ENCODE data around the gene CDCA7L.
A peak's percentile ranks its signal among the peaks of the same experiment; 100 is the strongest.

The CDCA7L gene

GRCh38 chr7:21914671-21915070, 31.0 kb downstream of the CDCA7L start:
- TF ChIP-seq, protein P1, sequence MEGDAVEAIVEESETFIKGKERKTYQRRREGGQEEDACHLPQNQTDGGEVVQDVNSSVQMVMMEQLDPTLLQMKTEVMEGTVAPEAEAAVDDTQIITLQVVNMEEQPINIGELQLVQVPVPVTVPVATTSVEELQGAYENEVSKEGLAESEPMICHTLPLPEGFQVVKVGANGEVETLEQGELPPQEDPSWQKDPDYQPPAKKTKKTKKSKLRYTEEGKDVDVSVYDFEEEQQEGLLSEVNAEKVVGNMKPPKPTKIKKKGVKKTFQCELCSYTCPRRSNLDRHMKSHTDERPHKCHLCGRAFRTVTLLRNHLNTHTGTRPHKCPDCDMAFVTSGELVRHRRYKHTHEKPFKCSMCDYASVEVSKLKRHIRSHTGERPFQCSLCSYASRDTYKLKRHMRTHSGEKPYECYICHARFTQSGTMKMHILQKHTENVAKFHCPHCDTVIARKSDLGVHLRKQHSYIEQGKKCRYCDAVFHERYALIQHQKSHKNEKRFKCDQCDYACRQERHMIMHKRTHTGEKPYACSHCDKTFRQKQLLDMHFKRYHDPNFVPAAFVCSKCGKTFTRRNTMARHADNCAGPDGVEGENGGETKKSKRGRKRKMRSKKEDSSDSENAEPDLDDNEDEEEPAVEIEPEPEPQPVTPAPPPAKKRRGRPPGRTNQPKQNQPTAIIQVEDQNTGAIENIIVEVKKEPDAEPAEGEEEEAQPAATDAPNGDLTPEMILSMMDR (IDR thresholded peaks at IDR 0.05): no peak
- Mint-ChIP-seq H3K27me3 (ENCODE audit: low read depth, poor library complexity) (no peaks in the 10 kb centered on the region), H3K27ac (peak overlapping the region; percentile 75), H3K4me1 (no peaks in the 10 kb centered on the region), H3K9me3 (no peaks in the 10 kb centered on the region), H3K36me3 (ENCODE audit: low read depth) (peaks cover 52% of the 10 kb centered on the region), H3K4me3 (no peak overlapping the region)
- no peak for DNase-seq

GRCh38 chr7:21912931-21913780, 32.5 kb downstream of the CDCA7L start:
- no peaks in the 10 kb centered on the region for H3K9me3 Mint-ChIP-seq
- H3K27ac Mint-ChIP-seq: no peak overlapping the region
- H3K36me3 Mint-ChIP-seq (ENCODE audit: low read depth): peaks cover 67% of the 10 kb centered on the region
- TF ChIP-seq, protein P1 (IDR thresholded peaks at IDR 0.05): no peak
- DNase-seq: no peak
- H3K4me1 Mint-ChIP-seq: peaks cover 9% of the 10 kb centered on the region
- no peaks in the 10 kb centered on the region for H3K27me3 Mint-ChIP-seq (ENCODE audit: low read depth, poor library complexity)
- H3K4me3 Mint-ChIP-seq: no peak overlapping the region

GRCh38 chr7:21912305-21912704, 33.4 kb downstream of the CDCA7L start:
- TF ChIP-seq, protein P1 (IDR thresholded peaks at IDR 0.05): no peak
- peaks cover 75% of the 10 kb centered on the region for H3K36me3 Mint-ChIP-seq (ENCODE audit: low read depth)

DNA sequence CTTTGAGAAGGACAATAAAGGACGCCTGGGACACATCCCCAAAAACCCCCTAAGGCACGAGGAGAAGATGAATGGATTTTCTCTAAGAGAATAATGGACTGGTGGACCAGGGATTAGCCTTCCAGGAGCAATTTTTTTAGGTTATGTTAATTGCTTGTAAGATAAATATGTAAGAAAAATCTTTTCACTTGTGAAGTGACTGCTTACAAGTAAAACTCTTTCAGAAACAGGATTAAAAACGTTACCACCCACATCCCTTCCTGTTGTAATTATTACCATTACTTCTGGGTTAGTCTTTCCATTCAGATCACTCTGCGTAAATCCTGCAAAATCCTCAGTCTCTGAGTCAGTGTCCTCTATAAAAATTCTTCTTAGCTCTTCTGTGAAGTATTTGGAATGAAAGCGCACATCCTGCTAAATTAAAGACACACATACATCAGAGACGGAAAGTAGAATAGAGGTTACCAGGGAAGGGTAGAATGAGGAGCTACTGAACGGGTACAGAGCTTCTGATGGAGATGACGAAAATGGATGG, 34.3 kb downstream of the CDCA7L start:
- no peak overlapping the region for H3K27ac Mint-ChIP-seq
- no peaks in the 10 kb centered on the region for H3K27me3 Mint-ChIP-seq (ENCODE audit: low read depth, poor library complexity)
- H3K4me1 Mint-ChIP-seq: peaks cover 10% of the 10 kb centered on the region
- TF ChIP-seq, protein P1 (IDR thresholded peaks at IDR 0.05): no peak
- H3K4me3 Mint-ChIP-seq: no peak overlapping the region
- DNase-seq: no peak
- H3K9me3 Mint-ChIP-seq: no peaks in the 10 kb centered on the region
- H3K36me3 Mint-ChIP-seq (ENCODE audit: low read depth): peaks cover 74% of the 10 kb centered on the region

More at GRCh38 chr7:21912305-21912704, 33.4 kb downstream of the CDCA7L start:
- H3K9me3 Mint-ChIP-seq: no peaks in the 10 kb centered on the region
- H3K27ac Mint-ChIP-seq: no peak overlapping the region
- DNase-seq: no peak
- no peaks in the 10 kb centered on the region for H3K27me3 Mint-ChIP-seq (ENCODE audit: low read depth, poor library complexity)
- peaks cover 10% of the 10 kb centered on the region for H3K4me1 Mint-ChIP-seq
- H3K4me3 Mint-ChIP-seq: no peak overlapping the region

GRCh38 chr7:21910253-21910652, 35.4 kb downstream of the CDCA7L start:
- no peak for DNase-seq
- Mint-ChIP-seq H3K4me3 (no peak overlapping the region), H3K27me3 (ENCODE audit: low read depth, poor library complexity) (no peaks in the 10 kb centered on the region), H3K27ac (no peak overlapping the region), H3K4me1 (peaks cover 10% of the 10 kb centered on the region), H3K36me3 (ENCODE audit: low read depth) (peaks cover 74% of the 10 kb centered on the region), H3K9me3 (no peaks in the 10 kb centered on the region)
- TF ChIP-seq, protein P1 (IDR thresholded peaks at IDR 0.05): no peak
